Stimulated activated CD4-positive, alpha-beta T cell treated with anti-CD3 and anti-CD28 coated beads, Interleukin-12 subunit alpha, Interleukin-12 subunit beta, amount 100 ng/mL, for 48 hours (primary cell): Measurements from ENCODE around the gene MYH16.
"Not testable (repeated sequence)": the region's sequence is repeated elsewhere in the genome, so short reads cannot be mapped to it uniquely, and the experiment has no call there.

Experiments used
- DNase-seq, 3 donors: peaks; one replicate each; pipeline ENCODE4 v3.0.0-alpha.2; 2020; ENCODE audit warnings: low read depth in 2 of 3, low spot score in 1 of 3

Gene MYH16

GRCh38 chr7:99257675-99258074, 15.0 kb upstream of the MYH16 start:
- DNase-seq = no peak

- DNase-seq = no peak
These were observed 14.1 kb upstream of the MYH16 start for GRCh38 chr7:99258501-99258900.

- no peak for DNase-seq
These were observed 12.2 kb upstream of the MYH16 start for GRCh38 chr7:99260395-99260794.

GRCh38 chr7:99261646-99262045, 11.0 kb upstream of the MYH16 start:
- no peak for DNase-seq

GRCh38 chr7:99265848-99266480, 6.7 kb upstream of the MYH16 start:
- DNase-seq = no peak

- DNase-seq = no peak
These were observed 5.2 kb upstream of the MYH16 start for GRCh38 chr7:99267481-99267840.

GRCh38 chr7:99267841-99268576, 4.6 kb upstream of the MYH16 start:
- no peak for DNase-seq

- DNase-seq = no peak
These were observed 4.1 kb upstream of the MYH16 start for GRCh38 chr7:99268577-99268908.

GRCh38 chr7:99270702-99271101, 1.9 kb upstream of the MYH16 start:
- DNase-seq = no peak

GRCh38 chr7:99273561-99273960, 922 bp downstream of the MYH16 start:
- DNase-seq = not testable (repeated sequence)

GRCh38 chr7:99274908-99275307, 2.3 kb downstream of the MYH16 start:
- DNase-seq = not testable (repeated sequence)

- DNase-seq = no peak
These were observed 2.9 kb downstream of the MYH16 start for GRCh38 chr7:99275496-99275895.

- no peak for DNase-seq
These were observed 5.5 kb downstream of the MYH16 start for GRCh38 chr7:99278180-99278579.

GRCh38 chr7:99284165-99284564, 11.5 kb downstream of the MYH16 start:
- DNase-seq = not testable (repeated sequence)

- no peak for DNase-seq
These were observed 15.3 kb downstream of the MYH16 start for GRCh38 chr7:99287779-99288534.

GRCh38 chr7:99289185-99289584, 16.5 kb downstream of the MYH16 start:
- no peak for DNase-seq

GRCh38 chr7:99290148-99290547, 17.5 kb downstream of the MYH16 start:
- not testable (repeated sequence) for DNase-seq

- no peak for DNase-seq
These were observed 18.5 kb downstream of the MYH16 start for GRCh38 chr7:99290980-99291607.

GRCh38 chr7:99292127-99292526, 19.5 kb downstream of the MYH16 start:
- no peak for DNase-seq

GRCh38 chr7:99293167-99293566, 20.5 kb downstream of the MYH16 start:
- no peak for DNase-seq

- DNase-seq = no peak
These were observed 21.0 kb downstream of the MYH16 start for GRCh38 chr7:99293650-99294049.

- no peak for DNase-seq
These were observed 23.8 kb downstream of the MYH16 start for GRCh38 chr7:99296471-99296870.
